K562 (cell line): Measurements from ENCODE around the gene KRT8. TPM values are rescaled to one million over a fixed set of nuclear protein-coding genes. Genes with fewer than 3 reads are reported as not detected.

Experiments
- BRF1 ChIP-seq: IDR thresholded peaks from 3 replicates; pipeline ENCODE4 v1.6.1; 2011; ENCODE audit warnings: borderline replicate concordance, mild to moderate bottlenecking; ENCODE audit not compliant: insufficient read length; ENCODE audit errors: extremely low read depth
- CCAR2 ChIP-seq: fragments of 200-400 bp; formaldehyde crosslinking; IDR thresholded peaks from 2 replicates; pipeline ENCODE4 v1.6.1; 2017; ENCODE audit warnings: mild to moderate bottlenecking, low read depth, low read length
- ELF4 ChIP-seq: fragments of 450-650 bp; formaldehyde crosslinking; IDR thresholded peaks from 2 replicates; pipeline ENCODE4 v1.4.0; 2022; ENCODE audit warnings: missing genetic modification characterization
- MAX ChIP-seq: sonication (generic); formaldehyde crosslinking; IDR thresholded peaks from 2 replicates; pipeline ENCODE4 v1.9.0; 2022; ENCODE audit warnings: mild to moderate bottlenecking, missing genetic modification reagents
- MNT ChIP-seq, 2 experiments: fragments of 450-650 bp; conservative IDR thresholded peaks; 2 replicates each; pipeline ENCODE4 v1.6.1; 2017; ENCODE audit warnings: mild to moderate bottlenecking in 2 of 2, moderate library complexity in 2 of 2
- NBN ChIP-seq: fragments of 450-650 bp; IDR thresholded peaks from 2 replicates; pipeline ENCODE4 v1.6.1; 2016; ENCODE audit warnings: low read depth, mild to moderate bottlenecking
- PCBP2 ChIP-seq: fragments of 200-400 bp; formaldehyde crosslinking; IDR thresholded peaks from 2 replicates; pipeline ENCODE4 v1.6.1; 2018; ENCODE audit warnings: low read length, low read depth, mild to moderate bottlenecking, moderate library complexity; ENCODE audit not compliant: poor library complexity, severe bottlenecking
- POLR2AphosphoS2 ChIP-seq: IDR thresholded peaks from 2 replicates; pipeline ENCODE4 v1.6.1; 2012; ENCODE audit warnings: low read length, improper control_type of control experiment
- RREB1 ChIP-seq: fragments of 250-450 bp; sonication (Bioruptor Pico); IDR thresholded peaks from 2 replicates; pipeline ENCODE4 v1.4.0; 2020
- TOE1 ChIP-seq, 2 experiments: fragments of 450-650 bp in 1 of 2; sonication (generic) in 1 of 2; formaldehyde crosslinking in 1 of 2; IDR thresholded peaks; 2 replicates each; pipeline versions ENCODE4 v1.7.1 to v1.8.0; 2016 to 2022; ENCODE audit warnings: borderline replicate concordance in 2 of 2, mild to moderate bottlenecking in 2 of 2, antibody characterized with exemption in 1 of 2, inconsistent platforms in 1 of 2, low read depth in 1 of 2, missing genetic modification reagents in 1 of 2, moderate library complexity in 1 of 2
- TSHZ1 ChIP-seq: fragments of 250-450 bp; sonication (Bioruptor Pico); IDR thresholded peaks from 2 replicates; pipeline ENCODE4 v1.4.0; 2020; ENCODE audit warnings: mild to moderate bottlenecking, moderate library complexity
- ZC3H8 ChIP-seq: fragments of 450-650 bp; IDR thresholded peaks from 2 replicates; pipeline ENCODE4 v1.6.1; 2017
- ZFP36 ChIP-seq: fragments of 150-350 bp; IDR thresholded peaks from 2 replicates; pipeline ENCODE4 v1.6.1; 2018; ENCODE audit warnings: low read length, low read depth; ENCODE audit not compliant: partially characterized antibody
- ZNF224 ChIP-seq: sonication (generic); formaldehyde crosslinking; IDR thresholded peaks from 2 replicates; pipeline ENCODE4 v1.8.0; 2022; ENCODE audit warnings: mild to moderate bottlenecking, missing genetic modification reagents
- ZNF253 ChIP-seq: fragments of 250-450 bp; sonication (Bioruptor Pico); conservative IDR thresholded peaks from 2 replicates; pipeline ENCODE4 v1.6.1; 2021; ENCODE audit warnings: mild to moderate bottlenecking
- ZNF324 ChIP-seq: fragments of 250-450 bp; sonication (Bioruptor Pico); IDR thresholded peaks from 2 replicates; pipeline ENCODE4 v1.4.0; 2020; ENCODE audit warnings: mild to moderate bottlenecking
- polyA plus RNA-seq, 8 experiments: library from polyadenylated mRNA; depleted of rRNA in 4 of 8; stranded (reverse) in 5 of 8; unstranded in 3 of 8; fragments of >200 nt; fragmentation: Nextera tagmentation in 2 of 8; fragmentation: Illumina TruSeq in 1 of 8; extraction: Ambion mirVana in 2 of 8; extraction: Trizol in 1 of 8; gene quantifications; 2 replicates each; pipeline versions ENCODE4 v1.2.1 to v1.2.3, GENCODE V29; 2011 to 2014; ENCODE audit warnings: inconsistent platforms in 1 of 8, missing spikeins in 1 of 8
- total RNA-seq, 7 experiments: library from RNA; depleted of rRNA in 6 of 7; stranded (reverse); fragments of >200 nt in 6 of 7; fragmentation: Illumina TruSeq in 2 of 7; extraction: Trizol in 2 of 7; gene quantifications; 2 replicates each; pipeline versions ENCODE4 v1.2.1 to v1.2.3, GENCODE V29; 2011 to 2021; ENCODE audit warnings: low replicate concordance in 1 of 7

KRT8 gene
- total and polyA plus RNA-seq, 9 of the 15 experiments (the other 6 are each of a cell fraction or from before 2014, with no cell fraction given) = 41.5 to 661 (median 260) TPM

GRCh38 chr12:52884526-52885293 lies 20.2 kb downstream of the KRT8 start (continued):
- TF ChIP-seq ZNF253 (CRISPR knock-in tag) (no peak), BRF1 (no peak), ZNF224 (CRISPR knock-in tag) (no peak), ELF4 (no peak), TOE1 (IDR thresholded peaks at IDR 0.05; ENCODE audit: borderline replicate concordance) (no peak), TOE1 (CRISPR knock-in tag; IDR thresholded peaks at IDR 0.05; ENCODE audit: borderline replicate concordance, low read depth) (no peak), ZC3H8 (no peak), NBN (0 out of 2 replicates have a peak, but pooled peaks have one; percentile 69), POLR2AphosphoS2 (no peak), CCAR2 (no peak), ZFP36 (no peak), MAX (no peak), MNT (conservative IDR thresholded peaks at IDR 0.05) (no peak), ZNF324 (CRISPR knock-in tag) (no peak), RREB1 (CRISPR knock-in tag) (no peak), TSHZ1 (no peak), PCBP2 (no peak)
